GM12878 (cell line): ENCODE results near the gene CCDC83. TPM values are rescaled to one million over a fixed set of nuclear protein-coding genes. Genes with fewer than 3 reads are reported as not detected.

Experiments used
- BCLAF1 ChIP-seq: fragments of 450-650 bp; IDR thresholded peaks from 2 replicates; pipeline ENCODE4 v1.6.1; 2017; ENCODE audit warnings: antibody characterized with exemption, mild to moderate bottlenecking, moderate library complexity
- BRCA1 ChIP-seq: IDR thresholded peaks from 2 replicates; pipeline ENCODE4 v1.6.1; 2011; ENCODE audit warnings: low read depth, low read length, improper control_type of control experiment
- CBX3 ChIP-seq: fragments of 200-600 bp; sonication (generic); IDR thresholded peaks from 2 replicates; pipeline ENCODE4 v1.6.1; 2016; ENCODE audit warnings: low read depth, borderline replicate concordance
- CEBPZ ChIP-seq: fragments of 150-350 bp; IDR thresholded peaks from 2 replicates; pipeline ENCODE4 v1.6.1; 2016; ENCODE audit warnings: low read depth, low read length
- IRF4 ChIP-seq: IDR thresholded peaks from 2 replicates; pipeline ENCODE4 v1.6.1; 2011; ENCODE audit warnings: low read depth, low read length
- JUNB ChIP-seq: IDR thresholded peaks from 2 replicates; pipeline ENCODE4 v1.6.1; 2016; ENCODE audit warnings: antibody characterized with exemption, mild to moderate bottlenecking
- KDM1A ChIP-seq: fragments of 200-600 bp; sonication (generic); IDR thresholded peaks from 2 replicates; pipeline ENCODE4 v1.6.1; 2016; ENCODE audit warnings: borderline replicate concordance
- MEF2B ChIP-seq: fragments of 450-650 bp; IDR thresholded peaks from 2 replicates; pipeline ENCODE4 v1.6.1; 2018; ENCODE audit warnings: mild to moderate bottlenecking, moderate library complexity; ENCODE audit not compliant: partially characterized antibody, poor library complexity, severe bottlenecking
- MTA3 ChIP-seq: IDR thresholded peaks from 2 replicates; pipeline ENCODE4 v1.6.1; 2012; ENCODE audit warnings: low read length, inconsistent platforms, borderline replicate concordance
- NKRF ChIP-seq: fragments of 450-650 bp; conservative IDR thresholded peaks from 2 replicates; pipeline ENCODE4 v1.6.1; 2017; ENCODE audit warnings: mild to moderate bottlenecking, moderate library complexity
- NRF1 ChIP-seq: conservative IDR thresholded peaks from 2 replicates; pipeline ENCODE4 v1.6.1; 2011; ENCODE audit warnings: mild to moderate bottlenecking, low read depth, low read length, improper control_type of control experiment
- SIN3A ChIP-seq: IDR thresholded peaks from 2 replicates; pipeline ENCODE4 v1.6.1; 2012; ENCODE audit warnings: low read depth, low read length, improper control_type of control experiment
- SIX5 ChIP-seq: IDR thresholded peaks from 2 replicates; pipeline ENCODE4 v1.6.1; 2011; ENCODE audit warnings: mild to moderate bottlenecking, low read depth, low read length, moderate library complexity; ENCODE audit not compliant: severe bottlenecking
- SMAD1 ChIP-seq: fragments of 450-650 bp; IDR thresholded peaks from 2 replicates; pipeline ENCODE4 v1.6.1; 2018; ENCODE audit warnings: mild to moderate bottlenecking, low read depth; ENCODE audit not compliant: partially characterized antibody
- SMAD5 ChIP-seq: IDR thresholded peaks from 2 replicates; pipeline ENCODE4 v1.6.1; 2016; ENCODE audit warnings: antibody characterized with exemption, low read depth
- SPI1 ChIP-seq: IDR thresholded peaks from 2 replicates; pipeline ENCODE4 v1.6.1; 2011; ENCODE audit warnings: low read depth, mild to moderate bottlenecking, low read length, moderate library complexity, borderline replicate concordance; ENCODE audit not compliant: insufficient read depth
- TAF1 ChIP-seq: IDR thresholded peaks from 2 replicates; pipeline ENCODE4 v1.6.1; 2011; ENCODE audit warnings: mild to moderate bottlenecking, low read depth, low read length, borderline replicate concordance
- WRNIP1 ChIP-seq: IDR thresholded peaks from 2 replicates; pipeline ENCODE4 v1.6.1; 2011; ENCODE audit warnings: low read depth, low read length, improper control_type of control experiment, borderline replicate concordance
- YY1 ChIP-seq: IDR thresholded peaks from 2 replicates; pipeline ENCODE4 v1.6.1; 2011; ENCODE audit warnings: low read depth, mild to moderate bottlenecking, low read length
- ZNF687 ChIP-seq: fragments of 450-650 bp; IDR thresholded peaks from 2 replicates; pipeline ENCODE4 v1.6.1; 2017; ENCODE audit warnings: mild to moderate bottlenecking, moderate library complexity
- polyA plus RNA-seq, 11 experiments: library from polyadenylated mRNA; depleted of rRNA in 4 of 11; unstranded in 6 of 11; stranded (reverse) in 5 of 11; fragments of >200 nt; fragmentation: Nextera tagmentation in 4 of 11; fragmentation: Illumina TruSeq in 1 of 11; extraction: Ambion mirVana in 4 of 11; extraction: Trizol in 1 of 11; gene quantifications; 1 replicate in 1 of 11; 2 replicates in 10 of 11; pipeline versions ENCODE4 v1.2.1 to v1.2.3, GENCODE V29; 2011 to 2016; ENCODE audit warnings: inconsistent platforms in 2 of 11, missing spikeins in 2 of 11, low read depth in 1 of 11
- total RNA-seq, 4 experiments: library from RNA; depleted of rRNA in 3 of 4; stranded (reverse); fragments of >200 nt in 3 of 4; fragmentation: Illumina TruSeq in 1 of 4; extraction: Trizol in 1 of 4; gene quantifications; 2 replicates each; pipeline versions ENCODE4 v1.2.1 to v1.2.3, GENCODE V29; 2013 to 2021

CCDC83 gene
- total and polyA plus RNA-seq, 10 of the 15 experiments (the other 5 are each of a cell fraction or from before 2014, with no cell fraction given), result not detected

GRCh38 chr11:85960678-85961077 is 105.5 kb downstream of the CCDC83 start (continued):
- TF ChIP-seq SMAD1, result no peak
- TF ChIP-seq JUNB, result peak; percentile 49
- no peak for TF ChIP-seq SIX5
- TF ChIP-seq MEF2B, result no peak
- no peak for TF ChIP-seq MTA3
- no peak for TF ChIP-seq TAF1
- TF ChIP-seq YY1, result no peak
- TF ChIP-seq BRCA1, result no peak
- TF ChIP-seq NKRF, result no peak
- no peak for TF ChIP-seq BCLAF1
- no peak for TF ChIP-seq NRF1
- no peak for TF ChIP-seq IRF4
- peak; percentile 53; the same call in 1 of the 2 replicates for TF ChIP-seq ZNF687
- no peak for TF ChIP-seq SIN3A
- TF ChIP-seq SPI1, result peak; percentile 53; the same call in 1 of the 2 replicates
- TF ChIP-seq KDM1A, result no peak
- TF ChIP-seq WRNIP1, result no peak
- TF ChIP-seq CBX3, result no peak
- no peak for TF ChIP-seq SMAD5
- no peak for TF ChIP-seq CEBPZ
